Body of pancreas (tissue), 4 donors: ENCODE data around the gene KLHL1.

Source experiments
- CTCF ChIP-seq, 7 experiments: fragments of 450-650 bp in 4 of 7; fragments of 200-600 bp in 3 of 7; sonication (generic) in 3 of 7; IDR thresholded peaks; one replicate each; pipeline ENCODE4 v1.5.1; 2016 to 2019; ENCODE audit warnings: antibody characterized with exemption in 7 of 7
- POLR2A ChIP-seq, 3 donors: fragments of 450-650 bp; IDR thresholded peaks; one replicate each; pipeline ENCODE4 v1.6.1; 2016; ENCODE audit warnings: antibody characterized with exemption in 3 of 3, mild to moderate bottlenecking in 2 of 3

GRCh38 chr13:69912630-69913029 lies 195.6 kb downstream of the KLHL1 start:
- no peak for TF ChIP-seq POLR2A (IDR thresholded peaks at IDR 0.05)
- TF ChIP-seq CTCF (IDR thresholded peaks at IDR 0.05): no peak
